GM18951 (cell line): ENCODE results near the gene CELF6.

Experiments used
- POLR2A ChIP-seq: IDR thresholded peaks from 4 replicates; pipeline ENCODE4 v1.6.1; 2011; ENCODE audit warnings: mild to moderate bottlenecking; ENCODE audit not compliant: insufficient read length, insufficient read depth; ENCODE audit errors: extremely low read depth
- in situ Hi-C: fragments of 300-500 bp; cut with MboI; formaldehyde crosslinking; loops from one replicate; pipeline ENCODE4 v1.12.0; 2022; ENCODE audit warnings: low sequenced_read_pairs, mixed read lengths, inconsistent platforms; ENCODE audit not compliant: unreplicated experiment

Gene CELF6

GRCh38 chr15:72272997-72273352 lies 47.0 kb downstream of the CELF6 start:
- in situ Hi-C loops = no loop called here

GRCh38 chr15:72272213-72272996 lies 47.6 kb downstream of the CELF6 start, which contains the start of gene PARP6:
PARP6 (minus strand) TSS chr15:72272554; CDS start chr15:72267477, 5,077 bp downstream.
- TF ChIP-seq POLR2A = peak; percentile 87
- in situ Hi-C loops = no loop called here

More at GRCh38 chr15:72272997-72273352, 47.0 kb downstream of the CELF6 start:
- no peak for TF ChIP-seq POLR2A

GRCh38 chr15:72271895-72272212 lies 48.1 kb downstream of the CELF6 start:
- no peak for TF ChIP-seq POLR2A
- in situ Hi-C loops = no loop called here

GRCh38 chr15:72271221-72271620 lies 48.7 kb downstream of the CELF6 start:
- in situ Hi-C loops = no loop called here
- no peak for TF ChIP-seq POLR2A

- in situ Hi-C loops = no loop called here
- no peak for TF ChIP-seq POLR2A
Observed at GRCh38 chr15:72269739-72270138, 50.2 kb downstream of the CELF6 start.

GRCh38 chr15:72265031-72265430 lies 54.9 kb downstream of the CELF6 start:
- TF ChIP-seq POLR2A = no peak
- in situ Hi-C loops = no loop called here

- in situ Hi-C loops = no loop called here
- TF ChIP-seq POLR2A = no peak
Observed at GRCh38 chr15:72252663-72253299, 67.2 kb downstream of the CELF6 start.

GRCh38 chr15:72249142-72249810 lies 70.7 kb downstream of the CELF6 start:
- no peak for TF ChIP-seq POLR2A
- in situ Hi-C loops = no loop called here

GRCh38 chr15:72248514-72248913 lies 71.4 kb downstream of the CELF6 start:
- in situ Hi-C loops = no loop called here
- no peak for TF ChIP-seq POLR2A

- in situ Hi-C loops = no loop called here
- no peak for TF ChIP-seq POLR2A
Observed at GRCh38 chr15:72242775-72243370, 77.1 kb downstream of the CELF6 start.

GRCh38 chr15:72239652-72240051 lies 80.3 kb downstream of the CELF6 start:
- in situ Hi-C loops = no loop called here
- no peak for TF ChIP-seq POLR2A

- TF ChIP-seq POLR2A = no peak
- in situ Hi-C loops = no loop called here
Observed at GRCh38 chr15:72238586-72238985, 81.4 kb downstream of the CELF6 start.

- no peak for TF ChIP-seq POLR2A
- in situ Hi-C loops = no loop called here
Observed at GRCh38 chr15:72237853-72238224, 82.1 kb downstream of the CELF6 start.
